Gastroesophageal sphincter (tissue), 4 donors: Measurements from ENCODE around the gene SLIT3. TPM values are rescaled to one million over a fixed set of nuclear protein-coding genes. Genes with fewer than 3 reads are reported as not detected.

ENCODE experiments used
- ATAC-seq: fragments of 150-250 bp; one replicate; pipeline ENCODE4 v1.9.1; 2016; ENCODE audit warnings: mild to moderate bottlenecking, moderate library complexity
- H3K27ac ChIP-seq, 4 donors: fragments of 200-600 bp; sonication (generic) in 3 of 4; 1 replicate in 3 of 4; 2 replicates in 1 of 4; pipeline ENCODE4 v1.5.1; 2016 to 2019
- H3K27me3 ChIP-seq: fragments of 200-600 bp; sonication (generic); one replicate; pipeline ENCODE4 v1.5.1; 2019
- H3K36me3 ChIP-seq, 2 donors: fragments of 200-600 bp; sonication (generic); one replicate each; pipeline ENCODE4 v1.5.1; 2019; ENCODE audit warnings: control low read depth in 1 of 2
- H3K4me1 ChIP-seq, 3 donors: fragments of 200-600 bp; sonication (generic); 1 replicate in 2 of 3; 2 replicates in 1 of 3; pipeline ENCODE4 v1.5.1; 2016 to 2019; ENCODE audit warnings: control low read depth in 2 of 3
- H3K4me3 ChIP-seq, 2 donors: fragments of 200-600 bp; sonication (generic); one replicate each; pipeline ENCODE4 v1.5.1; 2019; ENCODE audit warnings: mild to moderate bottlenecking in 1 of 2, moderate library complexity in 1 of 2
- H3K9me3 ChIP-seq, 3 donors: fragments of 200-600 bp; sonication (generic); one replicate each; pipeline ENCODE4 v1.5.1; 2017 to 2019; ENCODE audit warnings: control low read depth in 2 of 3
- EP300 ChIP-seq: sonication (generic); formaldehyde crosslinking; IDR thresholded peaks from one replicate; pipeline ENCODE4 v1.6.1; 2017; ENCODE audit warnings: antibody characterized with exemption, mild to moderate bottlenecking
- POLR2A ChIP-seq, 2 donors: fragments of 450-650 bp; IDR thresholded peaks; one replicate each; pipeline ENCODE4 v1.6.1; 2017; ENCODE audit warnings: antibody characterized with exemption in 2 of 2, mild to moderate bottlenecking in 2 of 2, moderate library complexity in 1 of 2
- POLR2AphosphoS5 ChIP-seq: sonication (generic); formaldehyde crosslinking; IDR thresholded peaks from one replicate; pipeline ENCODE4 v1.6.1; 2017; ENCODE audit warnings: antibody characterized with exemption
- WGBS, 2 donors: methylation state at CpG; one replicate each; pipeline ENCODE4 v1.1.5; 2018; ENCODE audit warnings: low coverage in 1 of 2; 5-methylcytosine and 5-hydroxymethylcytosine counted together
- total RNA-seq, 4 donors: library from RNA; depleted of rRNA; stranded (reverse); fragments of >200 nt; gene quantifications; one replicate each; pipeline ENCODE4 v1.1.0, GENCODE V29; 2016
- TF ChIP-seq, protein P1 (sequence below), 4 experiments: fragments of 200-600 bp in 2 of 4; fragments of 450-650 bp in 2 of 4; sonication (generic) in 1 of 4; IDR thresholded peaks; one replicate each; pipeline ENCODE4 v1.5.1; 2017 to 2019; ENCODE audit warnings: antibody characterized with exemption in 4 of 4, mild to moderate bottlenecking in 2 of 4, moderate library complexity in 2 of 4

The SLIT3 gene
- total RNA-seq, 4 donors from 2014 or later: 29.6 to 76.3 (median 31.1) TPM

DNA sequence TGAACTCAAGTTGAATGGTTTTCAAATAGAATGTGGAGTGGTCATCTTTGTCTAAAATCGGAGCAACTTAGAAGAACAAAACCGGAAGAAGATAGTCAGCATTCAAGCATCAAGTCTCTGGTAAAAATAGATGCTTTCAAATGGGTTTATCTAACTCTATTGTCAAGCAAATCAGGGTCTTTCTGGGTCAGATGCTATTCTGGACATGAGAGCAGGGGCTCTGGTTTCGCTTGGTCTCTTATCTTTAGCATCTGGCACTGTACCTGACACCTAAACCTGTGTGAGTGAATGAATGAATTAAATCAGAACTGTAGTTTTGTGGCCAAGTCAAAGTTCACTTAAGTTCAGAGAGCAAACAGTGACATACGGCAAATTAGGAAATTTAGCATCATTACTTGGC lies 173.5 kb downstream of the SLIT3 start:
- H3K4me3 ChIP-seq: no peak overlapping the region
- H3K27ac ChIP-seq: no peak overlapping the region
- no peaks in the 10 kb centered on the region for H3K36me3 ChIP-seq
- peaks cover 0 to 3% (median 0%) of the 10 kb centered on the region in 3 donors for H3K9me3 ChIP-seq
- ATAC-seq: no peak
- TF ChIP-seq EP300 (no peak), POLR2A (IDR thresholded peaks at IDR 0.05) (no peak), POLR2AphosphoS5 (no peak)
- TF ChIP-seq, protein P1, sequence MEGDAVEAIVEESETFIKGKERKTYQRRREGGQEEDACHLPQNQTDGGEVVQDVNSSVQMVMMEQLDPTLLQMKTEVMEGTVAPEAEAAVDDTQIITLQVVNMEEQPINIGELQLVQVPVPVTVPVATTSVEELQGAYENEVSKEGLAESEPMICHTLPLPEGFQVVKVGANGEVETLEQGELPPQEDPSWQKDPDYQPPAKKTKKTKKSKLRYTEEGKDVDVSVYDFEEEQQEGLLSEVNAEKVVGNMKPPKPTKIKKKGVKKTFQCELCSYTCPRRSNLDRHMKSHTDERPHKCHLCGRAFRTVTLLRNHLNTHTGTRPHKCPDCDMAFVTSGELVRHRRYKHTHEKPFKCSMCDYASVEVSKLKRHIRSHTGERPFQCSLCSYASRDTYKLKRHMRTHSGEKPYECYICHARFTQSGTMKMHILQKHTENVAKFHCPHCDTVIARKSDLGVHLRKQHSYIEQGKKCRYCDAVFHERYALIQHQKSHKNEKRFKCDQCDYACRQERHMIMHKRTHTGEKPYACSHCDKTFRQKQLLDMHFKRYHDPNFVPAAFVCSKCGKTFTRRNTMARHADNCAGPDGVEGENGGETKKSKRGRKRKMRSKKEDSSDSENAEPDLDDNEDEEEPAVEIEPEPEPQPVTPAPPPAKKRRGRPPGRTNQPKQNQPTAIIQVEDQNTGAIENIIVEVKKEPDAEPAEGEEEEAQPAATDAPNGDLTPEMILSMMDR (IDR thresholded peaks at IDR 0.05): no peak
- no peaks in the 10 kb centered on the region for H3K27me3 ChIP-seq
- 72 to 80% methylated on average over 4 of the region's 4 CpGs for WGBS, 2 donors
- H3K4me1 ChIP-seq: peaks cover 0 to 8% (median 0%) of the 10 kb centered on the region in 3 donors

DNA sequence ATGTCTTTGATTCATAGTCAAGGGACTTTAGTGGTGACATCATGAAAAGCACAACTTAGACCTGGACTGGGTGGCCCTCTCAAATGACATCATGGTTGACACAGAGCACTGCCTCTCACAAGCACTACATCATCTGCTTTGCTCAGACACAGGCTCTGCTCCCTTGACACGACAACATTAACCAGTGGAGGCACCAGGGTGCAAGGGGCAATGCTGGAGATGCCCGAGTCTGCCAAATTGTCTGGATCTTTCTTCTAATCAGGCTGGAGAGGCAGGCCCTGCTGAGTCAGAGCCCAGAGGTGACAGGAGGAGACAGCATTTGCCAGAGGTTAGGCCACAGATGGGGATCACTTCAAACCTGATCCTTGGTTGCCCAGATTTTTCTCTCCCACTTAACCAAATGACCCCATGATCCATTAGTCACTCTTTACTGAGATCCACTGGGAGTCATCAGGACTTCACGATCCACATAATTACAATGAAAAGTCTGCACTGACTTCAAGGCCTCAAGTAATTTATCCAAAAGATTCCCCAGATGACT lies 174.4 kb downstream of the SLIT3 start:
- peak; percentile 70 for ATAC-seq
- H3K36me3 ChIP-seq: no peaks in the 10 kb centered on the region
- 63 to 83% methylated on average over 1 of the region's 3 CpGs for WGBS, 2 donors
- no peaks in the 10 kb centered on the region for H3K4me1 ChIP-seq
- TF ChIP-seq, protein P1 (IDR thresholded peaks at IDR 0.05): no peak
- TF ChIP-seq EP300 (no peak), POLR2A (IDR thresholded peaks at IDR 0.05) (no peak), POLR2AphosphoS5 (no peak)
- H3K27me3 ChIP-seq: no peaks in the 10 kb centered on the region
- no peak overlapping the region for H3K4me3 ChIP-seq
- peaks cover 0 to 3% (median 0%) of the 10 kb centered on the region in 3 donors for H3K9me3 ChIP-seq
- H3K27ac ChIP-seq: peak overlapping the region in 1 of 4 donors; percentile 7

DNA sequence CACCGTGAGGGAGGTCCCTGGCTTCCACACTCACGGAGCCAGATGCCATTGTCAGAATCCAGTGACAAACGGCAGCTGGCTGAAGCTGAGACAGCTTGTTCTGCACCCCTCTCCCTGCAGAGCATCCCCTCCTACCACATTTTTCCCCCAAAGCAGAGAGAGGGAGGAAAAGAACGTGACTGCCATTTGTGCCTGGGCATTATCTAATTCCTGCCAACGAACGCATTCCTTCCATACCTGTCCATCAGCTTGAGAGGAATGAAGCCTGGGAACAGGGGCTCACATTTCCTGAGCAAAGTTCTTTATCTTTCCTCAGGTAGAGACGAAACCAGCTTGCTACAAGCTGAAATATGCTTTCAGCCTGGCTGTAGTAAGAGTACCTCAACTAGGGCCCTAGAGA lies 175.4 kb downstream of the SLIT3 start:
- H3K4me3 ChIP-seq: no peak overlapping the region
- 47 to 52% methylated on average over 3 to 5 of the region's 7 CpGs for WGBS, 2 donors
- no peaks in the 10 kb centered on the region for H3K4me1 ChIP-seq
- no peak for TF ChIP-seq POLR2A (IDR thresholded peaks at IDR 0.05)
- TF ChIP-seq POLR2AphosphoS5: no peak
- no peak for TF ChIP-seq EP300
- TF ChIP-seq, protein P1 (IDR thresholded peaks at IDR 0.05): no peak
- no peaks in the 10 kb centered on the region for H3K36me3 ChIP-seq
- ATAC-seq: no peak
- H3K9me3 ChIP-seq: peaks cover 0 to 3% (median 0%) of the 10 kb centered on the region in 3 donors
- H3K27ac ChIP-seq: no peak overlapping the region
- no peaks in the 10 kb centered on the region for H3K27me3 ChIP-seq

DNA sequence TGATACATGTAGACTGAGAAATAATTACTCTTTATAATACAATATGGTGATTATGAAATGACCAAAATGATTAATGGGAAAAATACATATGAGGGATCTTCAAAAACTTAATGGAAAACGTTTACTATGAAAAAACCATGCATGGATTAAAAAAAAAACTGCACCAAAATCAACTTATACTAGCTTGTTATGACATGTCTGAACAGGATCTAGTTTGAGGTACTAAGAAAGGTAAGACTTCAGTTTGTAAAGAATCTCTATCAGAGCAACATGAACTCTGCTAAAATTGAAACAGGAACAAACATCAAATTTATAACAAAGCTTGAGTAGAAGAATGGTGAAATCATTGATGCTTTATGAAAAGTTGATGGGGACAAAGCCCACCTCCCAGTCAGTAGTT lies 178.0 kb downstream of the SLIT3 start:
- TF ChIP-seq POLR2AphosphoS5 (no peak), POLR2A (IDR thresholded peaks at IDR 0.05) (no peak), EP300 (no peak)
- TF ChIP-seq, protein P1 (IDR thresholded peaks at IDR 0.05): no peak
- no peak for ATAC-seq

More for the DNA sequence above, 178.0 kb downstream of the SLIT3 start:
- no peak overlapping the region for H3K27ac ChIP-seq
- WGBS, 2 donors: 60 to 85% methylated on average over 1 of the region's 1 CpG
- no peaks in the 10 kb centered on the region for H3K36me3 ChIP-seq
- no peaks in the 10 kb centered on the region for H3K27me3 ChIP-seq
- no peak overlapping the region for H3K4me3 ChIP-seq
- peaks cover 0 to 3% (median 0%) of the 10 kb centered on the region in 3 donors for H3K9me3 ChIP-seq
- H3K4me1 ChIP-seq: no peaks in the 10 kb centered on the region
